GM19328 (cell line): ENCODE data around the gene PTPRN2.
"Not testable (repeated sequence)": the region's sequence is repeated elsewhere in the genome, so short reads cannot be mapped to it uniquely, and the experiment has no call there.

Source experiments
- ATAC-seq: cut with Tn5 transposase; IDR thresholded peaks from one replicate; pipeline ENCODE4 v1.9.1; 2021; ENCODE audit warnings: mild to moderate bottlenecking, moderate library complexity; ENCODE audit not compliant: unreplicated experiment

PTPRN2 gene

GRCh38 chr7:158209435-158209834 is 378.2 kb downstream of the PTPRN2 start:
- no peak for ATAC-seq

GRCh38 chr7:158206341-158206740 is 381.3 kb downstream of the PTPRN2 start:
- no peak for ATAC-seq

- no peak for ATAC-seq
Observed at GRCh38 chr7:158204453-158204852, 383.2 kb downstream of the PTPRN2 start.

DNA sequence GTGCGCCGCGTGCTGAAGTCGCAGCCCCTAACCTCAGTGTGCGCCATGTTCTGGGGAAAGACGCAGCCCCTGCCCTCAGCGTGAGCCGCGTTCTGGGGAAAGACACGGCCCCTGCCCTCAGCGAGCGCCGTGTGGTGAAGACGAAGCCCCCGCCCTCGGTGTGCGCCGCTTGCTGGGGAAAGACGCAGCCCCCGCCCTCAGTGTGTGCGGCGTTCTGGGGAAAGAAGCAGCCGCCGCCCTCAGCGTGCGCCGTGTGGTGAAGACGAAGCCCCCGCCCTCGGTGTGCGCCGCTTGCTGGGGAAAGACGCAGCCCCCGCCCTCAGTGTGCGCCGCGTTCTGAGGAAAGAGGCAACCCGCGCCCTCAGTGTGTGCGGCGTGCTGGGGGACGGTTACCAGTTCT is 383.7 kb downstream of the PTPRN2 start:
- ATAC-seq: not testable (repeated sequence)

DNA sequence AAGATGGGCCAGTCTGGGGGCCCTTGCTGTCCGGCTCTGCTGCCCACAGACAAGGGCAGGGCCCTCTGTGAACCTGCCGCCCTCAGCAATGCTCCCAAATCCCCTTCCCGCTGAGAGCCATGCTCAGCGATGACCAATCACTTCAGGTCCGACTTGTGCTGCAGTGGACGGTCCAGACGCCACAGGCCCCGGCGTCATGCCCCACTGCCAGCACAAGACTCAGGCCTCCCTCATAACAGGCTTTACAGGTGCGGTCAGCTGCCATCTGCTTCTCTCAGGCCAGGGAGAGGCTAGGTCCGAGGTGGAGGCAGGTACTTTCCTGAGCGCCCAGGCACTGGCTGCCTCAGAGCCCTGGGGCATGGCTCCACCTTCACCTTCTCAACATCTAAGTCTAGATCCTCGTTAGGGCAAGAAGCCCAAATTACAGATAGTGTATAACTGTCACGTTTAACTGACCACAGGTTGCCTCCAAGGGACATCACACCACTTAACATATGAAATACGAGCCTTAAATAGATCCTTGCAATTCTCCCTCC is 393.2 kb downstream of the PTPRN2 start:
- ATAC-seq: no peak

DNA sequence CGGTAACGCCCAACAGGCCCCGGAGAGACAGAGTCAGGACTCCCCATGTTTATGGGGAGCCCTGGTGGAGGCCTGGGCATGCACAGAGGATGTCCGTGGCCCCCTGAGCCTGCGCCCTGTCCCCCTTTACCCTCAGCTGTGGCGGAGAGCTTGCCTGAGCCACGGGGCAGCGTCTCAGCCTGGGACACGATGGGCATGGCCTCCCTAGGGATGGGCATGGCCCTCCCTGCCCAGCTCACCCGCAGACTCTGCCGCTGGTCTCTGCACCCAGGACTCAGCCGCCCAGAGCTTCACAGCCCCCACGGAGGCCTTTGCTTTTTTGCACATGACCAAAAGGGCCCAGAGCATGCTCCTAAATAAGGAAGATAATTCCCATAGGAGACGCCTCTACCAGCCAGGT is 394.2 kb downstream of the PTPRN2 start:
- no peak for ATAC-seq

- ATAC-seq: no peak
Observed at GRCh38 chr7:158192956-158193355, 394.7 kb downstream of the PTPRN2 start.

GRCh38 chr7:158192184-158192835 is 395.3 kb downstream of the PTPRN2 start:
- ATAC-seq: no peak

DNA sequence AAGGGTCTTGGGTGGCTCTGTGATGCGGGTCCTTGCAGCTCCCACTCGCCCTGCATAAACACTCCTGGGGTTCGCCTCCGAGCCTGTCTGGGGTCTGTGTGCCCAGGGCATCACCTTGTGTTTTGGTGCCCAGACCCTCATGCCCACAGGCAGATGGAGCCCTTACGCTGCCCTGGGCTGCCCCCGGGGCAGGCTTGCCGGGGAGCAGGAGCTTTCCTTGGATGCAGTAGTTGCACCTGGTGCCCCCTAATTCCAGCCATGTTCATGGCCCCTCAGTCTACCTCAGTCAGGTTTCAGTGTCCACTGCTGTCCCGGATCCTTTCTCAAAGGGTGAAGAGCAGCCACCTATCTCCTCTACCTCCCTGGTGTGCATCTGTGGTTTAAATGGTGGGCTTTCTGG is 396.0 kb downstream of the PTPRN2 start:
- ATAC-seq: no peak

GRCh38 chr7:158190756-158191155 is 396.9 kb downstream of the PTPRN2 start:
- ATAC-seq: no peak

DNA sequence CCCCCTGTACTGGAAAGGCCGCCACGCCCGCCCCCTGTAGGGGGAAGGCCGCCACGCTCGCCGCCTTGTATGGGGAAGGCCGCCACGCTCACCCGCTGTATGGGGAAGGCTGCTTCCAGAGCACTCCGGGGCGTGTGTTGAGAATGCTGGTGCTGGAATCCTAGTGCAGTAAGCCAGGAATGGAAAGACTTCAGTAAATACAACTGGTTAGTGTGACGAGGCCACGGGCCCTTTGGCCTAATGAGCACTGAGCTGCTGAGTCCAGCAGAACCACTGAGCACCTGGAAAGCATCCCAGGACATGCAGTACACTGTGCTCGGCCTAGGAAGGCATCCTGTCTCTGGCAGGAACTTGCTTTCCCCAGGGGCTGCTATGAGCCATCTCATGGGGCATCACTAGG is 398.9 kb downstream of the PTPRN2 start:
- ATAC-seq: no peak

- no peak for ATAC-seq
Observed at GRCh38 chr7:158187694-158187994, 400.0 kb downstream of the PTPRN2 start.

DNA sequence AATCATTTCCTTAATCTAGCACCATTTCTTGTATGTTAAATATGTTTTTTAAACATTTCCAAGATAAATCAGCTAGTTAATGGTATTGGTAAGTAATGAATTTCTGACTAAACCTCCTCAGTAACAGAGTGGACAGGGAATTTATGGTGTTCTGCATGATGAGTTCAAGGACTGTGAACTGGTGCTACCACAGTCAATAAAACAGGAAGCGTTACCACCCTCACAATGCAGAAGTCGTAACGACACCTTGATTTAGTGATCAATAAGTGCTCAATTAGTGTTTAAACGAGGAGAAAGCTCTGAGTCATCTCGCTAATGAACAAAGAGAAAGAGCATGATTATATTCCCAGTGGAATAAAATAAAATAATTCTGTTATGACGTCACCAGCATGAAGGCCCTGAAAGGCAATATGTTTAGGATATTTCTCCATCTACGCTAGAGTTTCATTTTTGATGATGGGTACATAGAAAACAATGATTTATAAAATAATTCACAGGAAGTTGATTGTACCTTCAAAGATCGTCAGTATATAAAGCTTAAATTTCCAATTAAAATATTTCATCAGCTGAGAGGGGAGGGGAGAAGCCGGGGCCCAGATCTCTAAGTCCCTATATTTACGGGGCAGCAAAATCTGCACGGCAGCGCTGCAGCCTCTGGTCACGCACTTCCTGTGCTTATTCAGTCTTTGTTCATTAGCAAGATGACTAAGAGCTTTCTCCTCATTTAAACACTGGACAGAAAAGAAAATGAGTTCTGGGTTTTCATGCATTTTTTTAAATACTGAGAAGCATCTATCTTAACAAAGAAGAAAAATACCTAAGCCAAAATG is 400.5 kb downstream of the PTPRN2 start:
- no peak for ATAC-seq

DNA sequence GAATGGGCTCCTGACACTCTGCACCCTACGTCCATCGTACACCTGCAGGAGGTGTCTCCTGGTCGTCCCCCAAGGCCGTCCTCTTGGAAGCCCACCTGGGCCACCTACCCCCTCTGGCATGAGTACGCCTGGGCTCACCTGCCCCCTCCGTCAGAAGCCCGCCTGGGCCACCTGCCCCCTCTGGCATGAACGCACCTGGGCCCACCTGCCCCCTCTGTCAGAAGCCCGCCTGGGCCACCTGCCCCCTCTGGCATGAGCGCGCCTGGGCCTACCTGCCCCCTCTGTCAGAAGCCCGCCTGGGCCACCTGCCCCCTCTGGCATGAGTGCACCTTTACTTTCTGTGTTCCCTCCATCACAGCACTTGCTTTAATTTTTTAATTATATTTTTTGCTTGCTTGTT is 401.2 kb downstream of the PTPRN2 start:
- ATAC-seq: no peak

DNA sequence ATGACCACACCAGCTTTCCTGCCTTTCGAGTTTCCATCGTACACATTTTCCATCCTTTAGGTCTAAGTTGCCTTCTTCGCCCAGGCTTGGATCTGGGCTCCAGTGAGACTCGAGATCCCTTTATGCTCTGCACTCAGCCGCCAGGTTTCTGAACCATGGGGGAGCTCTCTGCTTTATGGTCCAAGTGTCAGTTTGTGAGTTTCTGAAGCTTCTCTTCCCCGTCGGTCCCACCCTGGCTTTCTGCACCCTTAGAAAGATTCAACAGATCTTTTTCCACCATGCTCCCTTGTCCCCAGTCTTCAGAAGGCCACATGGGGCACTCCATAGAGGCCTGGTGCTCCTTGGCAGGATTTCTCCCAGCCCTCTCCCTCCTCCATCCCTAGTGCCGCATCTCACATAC is 402.0 kb downstream of the PTPRN2 start:
- ATAC-seq: no peak

DNA sequence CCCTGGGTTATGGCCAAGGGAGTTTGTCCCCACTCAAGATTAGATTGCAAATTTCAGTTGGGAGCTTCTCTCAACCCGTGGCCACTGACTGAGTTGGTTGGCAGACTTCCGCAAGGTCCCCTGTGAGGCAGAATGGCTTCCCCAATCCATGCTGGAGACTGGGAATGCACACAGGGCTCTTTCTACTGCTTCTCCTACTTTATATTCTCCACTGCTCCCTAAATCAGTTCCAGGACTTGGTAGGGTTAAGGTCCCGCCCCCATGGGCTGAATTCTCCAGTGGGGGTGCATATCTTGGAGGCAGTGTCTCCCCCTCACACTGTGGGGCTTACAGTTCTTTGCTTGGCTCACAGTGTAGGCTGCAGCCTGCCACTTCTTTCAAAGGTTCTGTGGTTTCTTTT is 404.2 kb downstream of the PTPRN2 start:
- ATAC-seq: no peak

GRCh38 chr7:158176561-158177173 is 411.0 kb downstream of the PTPRN2 start:
- no peak for ATAC-seq

DNA sequence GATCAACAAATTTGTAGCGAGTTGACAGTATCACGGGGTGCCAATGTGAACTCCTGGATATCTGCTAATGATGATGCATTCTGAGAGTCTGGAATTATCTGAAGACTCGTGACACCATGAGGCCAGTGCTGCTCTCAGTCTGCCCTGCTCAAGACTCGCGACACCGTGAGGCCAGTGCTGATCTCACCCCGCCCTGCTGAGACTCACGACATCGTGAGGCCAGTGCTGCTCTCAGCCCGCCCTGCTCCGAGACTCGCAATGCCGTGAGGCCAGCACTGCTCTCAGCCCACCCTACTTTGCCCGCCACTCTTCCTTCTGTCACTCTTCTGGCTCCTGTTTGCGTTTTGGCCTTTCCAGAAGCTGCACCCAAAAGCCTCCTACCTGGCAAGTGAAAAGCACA is 411.8 kb downstream of the PTPRN2 start:
- ATAC-seq: no peak

DNA sequence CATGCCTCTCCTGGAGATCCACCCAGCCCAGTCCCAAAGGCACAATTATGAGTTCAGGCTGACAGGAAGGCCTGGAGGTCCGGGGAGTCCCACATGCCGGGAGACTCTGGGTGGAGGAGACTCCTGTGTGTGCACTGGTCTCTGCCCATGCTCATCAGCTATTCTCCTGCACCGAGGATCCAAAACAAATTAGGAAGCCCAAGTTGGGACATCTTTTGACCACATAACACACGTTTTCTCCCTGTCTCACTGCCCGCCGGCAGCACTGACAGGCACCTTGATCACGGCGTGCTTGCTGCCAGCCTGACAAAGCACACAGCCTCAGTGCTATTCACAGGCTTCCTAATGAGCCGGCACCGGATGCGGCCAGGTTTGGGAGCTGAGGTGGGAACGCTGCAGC is 412.7 kb downstream of the PTPRN2 start:
- no peak for ATAC-seq

GRCh38 chr7:158167373-158167772 is 420.2 kb downstream of the PTPRN2 start:
- ATAC-seq: no peak

DNA sequence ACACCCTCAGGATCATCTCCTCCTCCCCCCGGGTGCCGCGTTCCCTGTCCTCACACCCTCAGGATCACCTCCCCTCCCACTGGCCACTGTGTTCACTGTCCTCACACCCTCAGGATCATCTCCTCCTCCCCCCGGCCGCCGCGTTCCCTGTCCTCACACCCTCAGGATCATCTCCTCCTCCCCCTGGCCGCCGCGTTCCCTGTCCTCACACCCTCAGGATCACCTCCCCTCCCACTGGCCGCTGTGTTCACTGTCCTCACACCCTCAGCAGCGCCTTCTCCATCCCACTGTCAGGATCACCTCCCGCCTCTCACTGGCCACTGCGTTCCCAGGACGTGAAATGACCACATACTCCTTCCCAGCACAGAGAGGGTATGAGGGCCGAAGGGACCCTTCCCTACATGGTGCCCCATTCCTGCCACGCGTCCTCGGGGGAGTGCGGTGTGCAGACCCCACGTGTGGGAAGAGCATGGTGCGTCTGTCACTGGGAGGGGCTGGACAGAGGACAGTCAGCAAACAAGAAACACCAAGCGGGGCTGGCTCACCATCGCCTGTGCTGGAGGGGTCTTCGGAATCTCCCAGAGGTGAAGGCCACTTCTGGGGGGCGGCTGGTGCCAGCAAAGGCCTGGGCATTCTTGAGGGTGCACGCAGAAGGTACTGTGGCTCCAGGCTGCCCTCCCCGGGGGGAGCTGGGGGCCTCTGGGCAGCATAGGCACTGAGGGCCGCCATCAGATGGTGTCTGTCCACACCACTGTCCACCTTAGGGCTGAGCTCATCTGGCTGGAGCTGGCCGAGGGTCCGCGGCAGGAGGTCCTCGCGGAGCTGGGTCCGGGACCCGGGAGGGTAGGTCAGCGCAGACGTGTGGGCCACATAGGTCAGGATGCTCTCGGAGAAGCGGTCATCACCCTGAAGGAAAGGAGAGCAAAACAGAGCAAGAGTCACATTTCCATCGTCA is 421.0 kb downstream of the PTPRN2 start:
- no peak for ATAC-seq
